HL-60/S4 treated with phorbol 12-myristate 13-acetate at 8.2 ng/mL for 4 days and 3 days (cell line): ENCODE data around the gene ZNF618.

Experiments
- in situ Hi-C: fragments of 300-500 bp; cut with MboI; formaldehyde crosslinking; loops from 2 replicates; pipeline ENCODE4 v1.15.0; 2022; ENCODE audit warnings: low sequenced_read_pairs

The ZNF618 gene

DNA sequence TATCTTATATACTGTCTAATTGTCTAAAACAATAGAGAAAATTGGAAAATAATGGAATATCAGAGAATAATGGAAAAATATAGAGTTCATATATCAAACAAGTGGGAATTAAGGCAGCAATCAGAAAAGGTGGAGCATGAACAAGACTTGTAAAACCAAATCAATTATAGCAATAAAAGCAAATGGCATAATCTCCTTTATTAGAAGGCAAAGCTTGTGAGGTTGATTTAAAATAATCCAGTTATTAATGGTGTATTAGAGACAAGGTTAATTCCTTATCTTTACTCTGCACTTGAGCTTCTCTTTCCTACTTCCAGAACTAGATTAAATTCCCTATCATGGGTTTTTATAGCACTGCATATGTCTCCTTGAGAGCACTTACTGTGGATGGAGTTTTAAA is 137.9 kb downstream of the ZNF618 start:
- in situ Hi-C loops = no loop called here

DNA sequence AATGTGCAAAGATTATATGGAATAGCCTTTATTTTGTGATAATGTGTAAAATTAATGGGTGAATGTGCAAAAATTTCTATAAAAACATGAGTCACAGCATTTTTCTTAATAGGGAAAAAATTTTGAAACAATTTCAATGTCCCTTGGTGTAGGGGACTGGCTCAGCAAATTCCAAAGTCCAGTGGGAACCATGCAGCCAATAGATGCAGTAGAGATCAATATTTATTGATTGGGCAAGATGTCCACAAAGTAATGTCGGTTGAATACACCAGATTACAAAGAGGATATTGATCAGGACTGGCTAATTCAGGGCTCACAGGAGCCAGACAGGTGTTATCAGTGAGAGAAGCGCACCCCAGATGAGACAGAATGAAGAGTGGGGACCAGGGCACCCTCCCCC is 139.5 kb downstream of the ZNF618 start:
- in situ Hi-C loops = no loop called here

DNA sequence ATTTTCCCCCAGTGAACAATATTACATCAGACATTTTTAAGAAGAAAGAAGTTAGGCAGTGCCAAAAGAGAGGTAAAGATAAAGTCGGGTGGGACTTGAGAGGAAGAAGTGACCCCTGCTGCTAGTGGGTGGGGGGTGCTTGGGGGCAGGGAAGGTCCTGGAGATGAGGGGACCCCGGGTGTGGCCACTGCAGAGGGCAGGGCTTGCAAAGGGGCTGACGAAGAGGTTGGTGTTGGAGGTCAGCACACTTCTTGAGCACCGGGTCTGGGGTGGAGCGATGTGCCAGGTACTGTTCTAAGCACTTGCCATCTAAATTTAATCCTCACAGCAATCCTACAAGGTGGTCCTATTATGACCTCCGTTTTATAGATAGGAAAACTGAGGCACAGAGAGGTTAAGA is 140.0 kb downstream of the ZNF618 start:
- in situ Hi-C loops = no loop called here

DNA sequence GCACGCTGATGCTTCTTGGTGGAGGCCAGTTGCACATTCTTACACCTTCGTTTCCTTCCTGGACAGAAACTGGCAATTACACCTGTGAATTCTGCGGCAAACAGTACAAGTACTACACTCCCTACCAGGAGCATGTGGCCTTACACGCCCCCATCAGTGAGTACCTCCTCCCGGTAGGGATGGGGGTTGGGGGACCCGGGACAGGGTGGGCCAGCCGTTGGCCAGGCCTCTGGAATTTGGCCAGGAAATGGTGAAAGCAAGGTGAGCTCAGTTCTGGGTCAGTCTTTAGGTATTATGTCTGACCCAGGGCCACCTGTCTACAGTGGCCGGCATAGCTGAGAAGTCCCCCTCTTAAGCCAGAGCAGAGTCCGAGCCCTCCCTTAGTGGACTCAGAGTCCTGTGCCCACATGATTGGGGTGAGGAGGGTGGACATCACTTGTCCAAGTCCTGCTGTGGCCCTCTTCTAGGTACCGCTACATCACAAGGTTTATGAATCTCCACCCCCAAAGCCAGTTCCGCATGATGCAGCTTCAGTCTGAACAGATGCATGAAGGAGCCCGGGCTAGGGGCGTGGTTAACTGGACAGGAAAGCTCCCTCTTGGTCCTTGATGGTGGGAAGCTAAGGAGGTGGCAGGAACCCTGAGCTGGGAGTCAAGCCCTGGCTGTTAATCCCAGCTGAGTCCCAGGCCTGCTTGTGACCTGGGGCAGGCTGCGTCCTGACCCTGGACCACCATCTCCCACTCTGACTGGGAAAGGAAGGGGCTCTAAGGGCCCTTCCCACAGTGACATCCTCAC is 140.7 kb downstream of the ZNF618 start:
- in situ Hi-C loops = no loop called here

DNA sequence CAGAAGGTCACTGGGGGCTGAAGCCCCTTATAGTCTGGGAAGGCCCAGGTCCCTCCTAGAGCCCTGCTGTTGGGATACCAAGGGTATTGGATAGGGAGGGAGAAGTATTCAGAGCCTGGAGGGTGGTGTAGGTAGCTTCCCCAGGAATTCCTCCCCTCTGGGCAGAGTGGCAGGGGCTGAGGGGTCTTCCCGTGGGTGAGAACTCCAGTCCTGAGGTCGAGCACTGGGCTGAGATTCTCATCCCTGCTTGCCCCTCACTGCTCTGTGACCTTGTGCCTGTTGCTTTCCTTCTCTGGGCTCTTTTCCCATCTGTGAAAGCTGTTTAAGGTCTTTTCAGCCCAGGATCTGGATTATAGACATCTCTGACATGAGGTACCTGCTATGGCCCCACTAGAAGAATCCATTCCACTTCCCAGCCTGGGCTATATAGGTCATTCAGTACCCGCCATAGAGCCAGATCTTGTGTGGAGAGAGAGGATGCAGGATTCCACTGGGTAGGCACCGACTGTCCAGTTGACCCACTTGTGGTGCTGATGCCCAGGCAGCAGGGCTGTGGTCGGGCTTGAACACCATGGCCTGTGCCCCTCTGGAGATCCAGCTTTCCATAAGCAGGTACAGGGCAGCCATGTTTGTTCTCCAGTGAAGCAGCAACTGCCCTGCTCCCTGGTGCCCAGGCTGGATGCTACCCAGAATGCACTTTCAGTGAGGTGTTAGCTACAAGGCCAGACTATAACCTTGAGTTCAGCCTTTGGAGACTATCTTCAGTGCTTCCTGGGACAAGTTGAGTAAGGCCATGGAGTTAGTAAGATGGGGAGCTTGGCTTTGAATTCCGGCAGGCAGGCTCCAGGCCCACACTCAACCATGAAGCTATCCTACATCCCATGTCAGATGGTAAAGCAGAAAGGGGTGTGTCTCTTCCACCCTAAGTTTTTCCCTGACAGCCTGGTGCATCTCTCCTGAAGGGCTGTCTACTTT is 141.9 kb downstream of the ZNF618 start:
- in situ Hi-C loops = no loop called here

DNA sequence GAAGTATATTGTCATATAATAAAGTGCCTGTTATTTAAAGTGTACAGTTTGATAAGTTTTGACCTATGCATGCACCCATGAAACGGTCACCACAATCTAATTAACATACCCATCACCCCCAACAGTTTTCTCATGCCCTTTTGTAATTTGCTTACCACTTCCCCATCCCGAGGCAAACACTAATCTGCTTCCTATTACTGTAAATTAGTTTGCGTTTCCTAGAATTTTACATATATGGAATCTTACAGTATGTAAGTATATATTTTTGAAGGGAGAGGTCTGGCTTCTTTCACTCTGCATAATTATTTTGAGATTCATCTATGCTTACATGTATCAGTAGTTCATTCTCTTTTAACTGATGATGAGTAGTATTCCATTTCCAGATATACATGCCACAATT is 145.5 kb downstream of the ZNF618 start:
- in situ Hi-C loops = no loop called here

DNA sequence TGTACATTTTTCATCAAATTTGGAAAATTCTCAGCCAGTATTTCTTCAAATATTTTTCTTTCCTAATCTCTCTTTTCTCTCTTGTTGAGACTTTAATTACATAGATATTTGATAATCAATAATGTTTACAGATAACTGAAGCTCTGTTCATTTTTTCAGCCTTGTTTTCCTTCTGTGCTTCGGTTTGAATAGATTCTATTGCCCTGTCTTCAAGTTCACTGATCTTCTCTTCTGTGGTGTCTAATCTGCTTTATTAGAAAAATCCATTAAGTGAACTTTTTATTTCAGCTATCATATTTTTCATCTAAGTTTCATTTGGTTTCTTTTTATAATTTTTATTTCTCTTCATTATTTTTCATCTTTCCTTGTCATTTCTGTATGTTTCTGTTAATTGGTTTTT is 147.9 kb downstream of the ZNF618 start:
- in situ Hi-C loops = no loop called here

DNA sequence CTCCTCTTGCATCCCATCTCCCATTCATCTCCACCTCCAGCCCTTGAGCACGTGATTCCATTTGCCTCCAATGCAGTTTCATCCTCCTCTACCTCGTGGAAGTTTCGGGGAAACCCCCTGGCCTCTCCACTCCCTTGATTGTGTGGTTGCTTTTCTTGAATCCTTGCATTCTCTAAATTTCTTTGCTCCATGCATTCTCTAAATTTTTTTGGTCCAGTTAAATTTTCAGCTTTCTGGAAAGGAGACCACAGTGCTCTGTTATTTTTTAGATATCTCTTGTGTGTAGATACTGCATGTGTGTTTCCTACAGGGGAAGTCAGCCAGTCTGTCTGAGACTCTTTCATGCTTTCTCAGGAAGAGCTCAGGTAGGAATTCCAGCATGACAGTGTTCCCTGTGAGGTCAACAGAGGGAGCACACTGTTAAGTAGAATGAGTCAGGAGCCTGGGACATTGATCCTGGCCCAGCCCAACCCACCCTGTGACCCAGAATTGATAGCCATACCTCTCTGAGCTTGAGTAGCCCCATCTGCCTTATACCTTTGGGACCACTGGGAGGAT is 149.2 kb downstream of the ZNF618 start:
- in situ Hi-C loops = no loop called here

DNA sequence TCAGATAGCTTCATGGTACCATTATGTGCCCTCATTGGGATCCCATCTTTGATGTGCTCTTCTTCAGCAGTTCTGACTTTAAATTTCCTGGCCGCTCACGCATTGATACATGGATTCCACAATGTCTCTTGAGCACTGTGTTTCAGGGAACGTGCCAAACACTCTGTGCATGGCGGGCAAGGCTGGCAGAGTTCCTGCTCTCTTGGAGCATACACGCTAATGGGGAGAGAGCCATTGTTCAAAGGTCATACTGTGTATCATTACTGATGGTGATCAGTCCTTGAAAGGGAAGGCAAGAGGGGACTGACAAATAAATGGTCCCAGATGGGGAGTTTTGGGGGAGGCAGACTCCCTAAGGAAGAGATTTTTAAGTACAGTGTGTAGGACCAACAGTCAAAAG is 149.7 kb downstream of the ZNF618 start:
- in situ Hi-C loops = no loop called here

DNA sequence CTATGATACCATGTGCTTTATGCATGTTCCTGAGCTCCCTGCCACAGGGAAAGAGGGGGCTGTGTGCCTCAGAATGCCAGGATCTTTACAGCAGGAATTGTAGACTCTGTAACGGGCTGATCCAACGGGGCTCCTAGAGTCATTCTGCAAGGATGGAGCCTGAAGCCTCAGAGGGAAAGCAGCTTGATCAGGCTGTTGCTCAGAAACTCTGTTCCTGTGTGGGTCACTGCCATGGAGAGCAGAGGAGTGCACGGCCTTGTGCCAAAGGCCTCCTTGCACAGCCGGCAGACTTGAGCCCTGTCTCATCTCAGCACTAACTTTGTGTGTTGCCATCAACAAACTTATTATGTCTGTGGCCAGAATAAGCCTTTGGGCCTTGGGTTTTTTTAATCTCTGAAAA is 150.2 kb downstream of the ZNF618 start:
- in situ Hi-C loops = no loop called here

DNA sequence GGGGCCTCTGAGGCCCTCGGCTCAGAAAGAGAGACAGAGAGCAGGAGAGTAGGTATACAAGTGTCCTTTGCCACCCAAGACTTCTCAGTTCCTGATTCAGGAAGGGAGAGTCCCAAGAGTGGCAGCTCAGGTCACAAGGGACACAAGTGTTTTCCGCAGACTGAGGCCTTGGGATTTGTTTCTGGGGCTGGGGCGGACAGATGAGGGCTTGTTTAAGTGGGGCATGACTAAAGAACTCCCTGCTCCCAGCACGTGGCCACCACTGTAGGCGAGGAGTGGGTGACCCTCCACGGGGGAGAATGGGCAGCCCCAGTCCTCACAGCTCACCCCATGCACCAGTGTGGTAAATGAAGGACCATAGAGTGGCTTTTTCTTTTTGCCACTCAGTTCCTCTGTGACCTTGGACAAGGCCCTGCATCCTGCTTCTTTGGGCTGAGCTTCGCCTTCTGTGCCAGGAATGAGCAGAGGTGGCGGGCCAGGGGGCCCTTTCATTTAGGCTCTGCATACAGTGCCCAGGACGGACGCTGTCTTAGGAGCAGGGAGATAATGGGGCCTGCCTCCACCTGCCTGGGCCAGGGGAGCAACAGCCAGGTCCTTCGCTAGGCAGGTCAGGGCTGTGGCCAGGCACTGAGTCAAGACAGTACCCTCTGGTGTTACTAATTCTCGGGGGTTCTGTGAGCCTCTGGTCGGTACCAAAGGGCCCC is 151.2 kb downstream of the ZNF618 start:
- in situ Hi-C loops = no loop called here

DNA sequence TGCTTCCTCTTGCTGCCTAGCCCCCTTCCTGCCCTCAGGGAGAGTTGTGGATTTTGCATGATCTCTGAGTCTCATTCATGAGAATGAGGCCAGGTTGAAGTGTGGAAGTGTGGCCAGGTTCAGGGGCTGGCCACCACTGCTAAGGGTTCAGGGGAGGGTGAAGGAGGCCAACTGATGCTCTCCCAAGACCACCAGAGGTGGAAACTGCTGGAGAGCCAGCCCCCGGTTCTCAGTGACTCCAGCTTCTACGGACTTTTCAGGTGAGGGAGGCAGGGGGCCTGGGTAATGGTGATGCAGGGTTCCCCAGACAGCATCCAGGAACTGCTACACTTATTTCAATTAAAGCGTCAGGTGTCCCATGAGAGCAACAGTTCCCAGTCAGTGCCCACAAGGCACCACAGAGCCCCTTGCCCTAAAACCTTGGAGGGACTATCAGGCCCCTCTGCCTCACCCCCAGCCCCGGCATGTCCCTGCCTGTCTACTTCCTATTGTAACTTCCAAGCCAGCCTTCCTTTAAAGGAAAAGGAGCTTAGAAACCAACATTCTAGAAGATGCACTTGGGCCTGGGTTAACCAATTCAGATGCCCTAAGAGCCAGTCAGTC is 151.9 kb downstream of the ZNF618 start:
- in situ Hi-C loops = no loop called here

DNA sequence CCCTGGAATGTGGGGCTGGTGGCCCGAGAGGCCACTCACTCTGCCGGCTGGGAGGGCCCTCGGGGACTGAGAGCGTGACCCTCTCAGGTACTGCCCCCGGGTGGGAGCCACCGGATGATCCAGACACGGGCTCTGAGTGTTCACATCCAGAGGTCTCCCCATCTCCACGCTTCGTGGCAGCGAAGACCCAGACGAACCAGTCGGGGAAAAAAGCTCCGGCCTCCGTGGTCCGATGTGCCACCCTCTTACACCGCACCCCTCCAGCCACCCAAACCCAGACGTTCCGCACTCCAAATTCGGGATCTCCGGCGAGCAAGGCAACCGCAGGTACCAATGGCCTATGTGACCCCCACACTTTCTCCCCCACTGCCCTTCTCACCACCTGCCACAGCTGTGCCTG is 152.5 kb downstream of the ZNF618 start:
- in situ Hi-C loops = no loop called here

DNA sequence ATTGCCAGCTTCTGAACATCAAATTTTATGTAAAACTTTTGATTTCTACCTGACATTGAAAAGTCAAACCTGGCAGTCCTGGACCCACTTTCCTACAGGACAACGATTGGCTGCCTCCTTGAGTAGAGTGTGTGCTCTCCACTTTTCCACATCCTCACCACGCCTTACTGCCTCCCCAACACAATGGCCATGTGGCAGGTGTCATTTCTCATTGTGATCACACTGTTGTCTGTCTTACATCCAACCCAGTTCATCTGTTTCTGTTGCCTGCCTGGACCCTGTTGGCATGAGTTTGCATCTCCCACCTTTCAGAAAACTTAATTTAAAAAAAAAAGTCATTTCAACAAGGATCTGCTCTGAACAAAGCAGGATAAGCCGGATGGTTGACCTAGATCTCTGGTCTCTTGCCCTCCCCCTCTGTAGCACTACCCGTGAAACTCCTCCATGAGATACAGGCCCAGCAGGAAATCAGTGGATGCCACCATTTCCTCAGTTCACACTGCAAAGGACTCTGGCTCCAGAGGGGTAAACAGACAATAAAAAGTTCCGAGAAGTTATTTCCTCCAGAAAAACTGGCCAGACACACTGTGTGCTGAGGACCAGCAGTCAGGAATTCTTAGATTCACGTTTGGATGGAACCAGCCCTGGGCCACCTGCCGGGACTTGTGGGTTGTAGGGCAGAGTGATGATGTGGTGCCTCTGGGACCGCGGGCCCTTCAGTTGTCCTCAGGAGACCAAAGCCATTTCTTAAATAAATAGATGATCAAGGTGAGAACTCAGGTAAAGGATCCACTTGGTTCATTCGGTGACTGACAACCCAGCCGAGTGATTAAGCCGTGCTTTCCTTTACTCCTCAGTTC is 153.4 kb downstream of the ZNF618 start:
- in situ Hi-C loops = no loop called here

DNA sequence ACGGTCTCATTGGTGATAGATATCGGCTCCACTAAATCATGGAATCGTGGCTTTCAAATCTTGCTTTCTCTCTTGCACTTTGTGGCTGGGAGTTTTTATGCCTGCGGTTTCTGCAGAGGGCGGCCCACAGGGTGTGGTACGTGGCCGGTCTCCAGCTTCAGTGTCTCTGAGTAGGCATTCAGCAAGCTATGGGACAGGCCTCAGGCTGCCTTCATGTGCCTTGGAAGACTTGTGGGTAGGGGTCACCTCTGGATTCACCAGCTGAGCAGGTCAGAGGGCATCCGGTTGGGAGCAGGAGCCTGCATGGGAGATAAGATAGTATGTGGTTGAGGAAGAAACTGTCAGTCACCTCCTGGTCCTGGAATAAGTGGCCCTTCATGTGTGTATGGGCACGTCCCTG is 154.3 kb downstream of the ZNF618 start:
- in situ Hi-C loops = no loop called here

DNA sequence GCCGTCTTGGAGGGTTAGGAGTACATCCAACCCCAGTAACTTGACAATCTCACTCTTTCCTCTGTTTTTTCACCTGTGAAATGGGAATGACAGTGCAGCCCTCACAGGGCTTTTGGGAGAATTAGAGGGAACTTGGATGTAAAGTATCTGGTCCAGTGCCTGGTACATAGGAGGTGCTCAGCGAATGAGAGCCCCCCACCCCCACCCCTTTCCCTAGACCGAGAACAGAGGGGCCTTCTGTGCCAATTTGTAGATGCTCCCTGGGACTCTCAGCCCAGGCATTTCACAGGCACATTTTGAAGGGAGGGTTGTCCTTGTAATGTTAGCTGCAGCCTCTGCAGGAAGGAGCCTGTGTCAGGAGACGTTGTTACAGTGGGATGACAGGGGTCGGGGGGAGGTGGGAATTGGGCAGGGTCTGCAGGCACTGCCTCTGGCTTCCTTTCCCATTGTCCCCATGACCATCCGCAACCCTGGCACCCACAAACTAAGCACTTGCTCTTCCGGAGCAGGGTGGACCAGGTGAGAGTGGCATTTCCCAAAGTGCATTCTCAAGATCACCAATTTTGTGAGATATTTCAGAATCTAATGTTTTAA is 155.0 kb downstream of the ZNF618 start:
- in situ Hi-C loops = no loop called here

DNA sequence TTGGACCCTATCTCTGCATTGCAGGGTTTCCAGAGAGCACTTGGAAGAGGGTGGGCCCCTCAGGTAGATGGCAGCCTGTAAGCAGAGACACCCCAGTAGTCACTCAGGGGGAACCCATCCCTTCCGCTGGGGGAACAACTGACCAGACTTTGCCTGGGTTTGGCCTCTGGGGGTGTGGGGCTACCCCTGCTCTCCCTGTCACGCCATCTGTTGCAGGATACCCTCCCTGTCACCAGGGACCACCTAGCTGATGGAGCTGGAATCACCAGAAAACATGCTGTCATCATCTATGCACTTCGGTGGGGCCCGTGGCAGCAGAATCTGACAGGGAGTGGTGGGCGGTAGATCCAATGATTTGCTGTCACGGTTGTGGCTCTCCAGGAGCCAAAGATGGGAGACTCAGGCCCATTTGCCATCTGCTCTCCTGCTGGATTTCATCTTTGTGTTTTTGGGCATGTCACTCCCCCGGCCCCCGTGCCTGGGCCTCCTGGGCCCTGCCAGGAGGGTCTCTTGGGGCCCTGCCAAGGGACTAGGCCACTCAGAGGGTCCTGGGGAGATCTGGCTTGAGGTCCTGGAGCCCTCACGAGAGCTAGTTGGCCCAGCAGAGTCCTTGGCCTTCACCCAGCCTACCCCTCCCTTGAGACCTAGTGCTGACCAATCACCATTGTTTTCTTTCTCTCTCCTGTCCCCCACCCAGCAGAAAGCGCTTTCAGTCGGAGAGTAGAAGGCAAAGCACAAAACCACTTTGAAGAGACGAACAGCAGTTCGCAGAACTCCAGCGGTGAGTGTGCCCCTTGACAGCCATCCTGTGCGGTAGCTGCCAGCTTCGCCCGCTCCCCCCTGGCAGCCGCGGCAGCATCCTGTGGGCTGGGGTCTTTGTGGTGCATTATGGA is 156.1 kb downstream of the ZNF618 start:
- in situ Hi-C loops = no loop called here

DNA sequence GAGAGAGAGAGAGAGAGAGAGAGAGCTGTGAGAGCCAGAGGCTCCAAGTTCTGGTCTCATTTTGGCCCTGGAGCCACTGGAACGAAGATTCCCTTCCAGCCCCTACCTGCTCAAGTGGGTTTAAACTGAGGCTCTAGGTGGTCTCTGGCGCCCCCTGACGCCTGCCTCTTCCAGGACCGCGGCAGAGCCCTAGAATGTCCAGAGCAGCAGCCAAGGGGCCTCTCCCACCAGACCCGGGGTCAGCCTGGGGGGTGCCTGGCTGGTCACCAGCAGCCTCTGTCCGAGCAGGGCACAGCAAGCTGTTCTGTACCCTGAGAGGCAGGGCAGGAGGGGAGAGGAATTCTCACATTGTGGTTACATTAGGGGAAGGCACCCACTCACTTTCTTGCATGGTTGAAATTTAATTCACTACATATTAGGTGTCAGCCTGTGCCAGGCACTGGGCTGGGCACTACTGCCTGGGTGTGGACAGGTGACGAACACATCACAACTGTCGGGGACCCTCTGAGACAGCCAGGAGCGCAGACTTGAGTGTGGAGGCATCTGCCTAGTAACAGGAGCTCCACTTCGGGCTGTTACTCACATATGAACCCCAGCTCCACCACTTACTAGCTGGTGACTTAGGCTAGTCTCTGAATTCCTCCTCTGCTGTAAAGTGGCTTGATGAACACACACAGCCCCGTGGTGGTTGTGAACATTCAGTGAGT is 157.4 kb downstream of the ZNF618 start:
- in situ Hi-C loops = no loop called here
